NT2/D1 (cell line): Measurements from ENCODE around the gene ATP1B1.

Experiments used
- SUZ12 ChIP-seq: IDR thresholded peaks from 2 replicates; pipeline ENCODE4 v1.6.1; 2011; ENCODE audit not compliant: insufficient read length, insufficient read depth; ENCODE audit errors: extremely low read depth
- YY1 ChIP-seq: IDR thresholded peaks from 2 replicates; pipeline ENCODE4 v1.6.1; 2011; ENCODE audit not compliant: insufficient read length, insufficient read depth
- ZNF274 ChIP-seq: IDR thresholded peaks from 2 replicates; pipeline ENCODE4 v1.6.1; 2011; ENCODE audit warnings: mild to moderate bottlenecking, low read depth, low read length

DNA sequence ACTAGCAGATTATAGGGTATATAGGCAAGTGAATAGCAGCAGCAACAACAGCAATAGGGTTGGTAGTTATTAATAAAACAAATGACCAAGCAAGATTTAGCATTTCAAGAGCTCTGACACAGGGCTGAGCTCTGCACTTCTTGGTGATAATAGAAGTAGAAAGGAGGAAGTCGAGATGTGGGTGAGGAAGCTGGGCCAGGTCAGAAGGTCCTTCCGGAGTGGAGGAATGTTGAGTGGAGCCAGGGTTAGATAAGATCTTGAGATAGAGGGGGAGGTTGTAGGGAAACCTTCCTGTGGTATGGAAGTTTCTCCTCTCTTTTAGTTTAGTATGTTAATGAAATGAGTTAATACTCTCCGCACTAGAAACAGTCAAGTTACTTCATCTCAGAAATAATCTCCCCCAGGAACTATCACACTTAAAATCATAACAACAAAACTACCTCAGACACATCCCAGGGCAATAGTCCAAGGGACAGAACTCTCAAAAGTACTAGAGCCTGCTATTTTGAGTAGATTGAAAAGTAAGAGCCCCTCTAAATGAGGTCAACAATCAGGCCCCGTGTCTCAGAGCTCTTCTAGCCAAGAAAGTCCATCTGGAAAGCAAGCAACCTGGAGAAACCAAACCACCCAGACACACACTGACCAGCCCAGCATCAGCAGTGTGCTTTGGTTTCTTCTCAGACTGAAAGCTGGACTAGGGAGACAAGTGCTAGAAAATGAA, 45.4 kb upstream of the ATP1B1 start:
- TF ChIP-seq ZNF274 (no peak), YY1 (no peak), SUZ12 (no peak)
